ENCODE results near the gene WDFY3. TPM values are rescaled to one million over a fixed set of nuclear protein-coding genes. Genes with fewer than 3 reads are reported as not detected.

WDFY3 gene
- total RNA-seq, 5 donors from 2014 or later (not counting 1 experiment from before 2014, with no cell fraction given) = 0.47 to 1.3 (median 0.68) TPM

GRCh38 chr4:84892950-84893349, 73.5 kb downstream of the WDFY3 start:
- Histone ChIP-seq H3K4me1 (ENCODE audit: control insufficient read depth in 1 of 2, extremely low read depth in 1 of 2, insufficient read depth in 2 of 2, low read length in 2 of 2) (no peaks in the 10 kb centered on the region), H3K27ac (ENCODE audit: low read length) (no peak overlapping the region), H3K36me3 (ENCODE audit: control insufficient read depth in 2 of 2, extremely low read depth in 1 of 2, insufficient read depth in 1 of 2, low read length in 1 of 2) (no peaks in the 10 kb centered on the region), H3K9me3 (no peaks in the 10 kb centered on the region), H3K4me3 (ENCODE audit: control insufficient read depth in 1 of 2, extremely low read depth in 1 of 2, low read length in 1 of 2) (no peak overlapping the region), H3K27me3 (replicated peaks in 1 of 2; ENCODE audit: control insufficient read depth in 2 of 2, extremely low read depth in 1 of 2, insufficient read depth in 2 of 2, low read length in 1 of 2) (no peaks in the 10 kb centered on the region)
- CTCF ChIA-PET = no interaction called here
- H3K27me3 Mint-ChIP-seq = no peaks in the 10 kb centered on the region
- no peak overlapping the region for H3K27ac Mint-ChIP-seq
- no peak overlapping the region for H3K4me3 Mint-ChIP-seq
- 67% methylated on average over 1 of the region's 1 CpG for whole genome bisulfite sequencing (ENCODE audit: insufficient coverage)
- POLR2A ChIA-PET = no interaction called here
- no peaks in the 10 kb centered on the region for H3K4me1 Mint-ChIP-seq
- DNase-seq (no peak), ATAC-seq (replicated peaks in 1 of 4) (no peak)
- H3K9me3 Mint-ChIP-seq = no peaks in the 10 kb centered on the region
- no peaks in the 10 kb centered on the region for H3K36me3 Mint-ChIP-seq

GRCh38 chr4:84887824-84888223, 78.7 kb downstream of the WDFY3 start:
- Histone ChIP-seq H3K4me3 (ENCODE audit: control insufficient read depth in 1 of 2, extremely low read depth in 1 of 2, low read length in 1 of 2) (no peak overlapping the region), H3K9me3 (no peaks in the 10 kb centered on the region), H3K27me3 (replicated peaks in 1 of 2; ENCODE audit: control insufficient read depth in 2 of 2, extremely low read depth in 1 of 2, insufficient read depth in 2 of 2, low read length in 1 of 2) (no peaks in the 10 kb centered on the region), H3K4me1 (ENCODE audit: control insufficient read depth in 1 of 2, extremely low read depth in 1 of 2, insufficient read depth in 2 of 2, low read length in 2 of 2) (no peaks in the 10 kb centered on the region), H3K36me3 (ENCODE audit: control insufficient read depth in 2 of 2, extremely low read depth in 1 of 2, insufficient read depth in 1 of 2, low read length in 1 of 2) (no peaks in the 10 kb centered on the region), H3K27ac (ENCODE audit: low read length) (no peak overlapping the region)
- DNase-seq (no peak), ATAC-seq (replicated peaks in 1 of 4) (no peak)
- CTCF ChIA-PET = no interaction called here
- Mint-ChIP-seq H3K27ac (no peak overlapping the region), H3K4me3 (no peak overlapping the region), H3K4me1 (no peaks in the 10 kb centered on the region), H3K36me3 (no peaks in the 10 kb centered on the region), H3K9me3 (peaks cover 0 to 4% (median 0%) of the 10 kb centered on the region in 3 donors), H3K27me3 (no peaks in the 10 kb centered on the region)
- POLR2A ChIA-PET = no interaction called here
- no CpG with 5 or more reads among the region's 2 CpGs for WGBS (ENCODE audit: insufficient coverage)

GRCh38 chr4:84879651-84880200, 86.8 kb downstream of the WDFY3 start:
- H3K27ac ChIP-seq (ENCODE audit: low read length) = no peak overlapping the region
- H3K27me3 Mint-ChIP-seq = no peaks in the 10 kb centered on the region
- no peaks in the 10 kb centered on the region for H3K36me3 Mint-ChIP-seq
- H3K9me3 ChIP-seq = no peaks in the 10 kb centered on the region
- H3K4me1 Mint-ChIP-seq = no peaks in the 10 kb centered on the region
- H3K4me3 ChIP-seq (ENCODE audit: control insufficient read depth in 1 of 2, extremely low read depth in 1 of 2, low read length in 1 of 2) = no peak overlapping the region
- H3K36me3 ChIP-seq (ENCODE audit: control insufficient read depth in 2 of 2, extremely low read depth in 1 of 2, insufficient read depth in 1 of 2, low read length in 1 of 2) = no peaks in the 10 kb centered on the region
- no peaks in the 10 kb centered on the region for H3K27me3 ChIP-seq (replicated peaks in 1 of 2; ENCODE audit: control insufficient read depth in 2 of 2, extremely low read depth in 1 of 2, insufficient read depth in 2 of 2, low read length in 1 of 2)
- no CpG with 5 or more reads among the region's 4 CpGs for WGBS (ENCODE audit: insufficient coverage)
- DNase-seq (no peak), ATAC-seq (replicated peaks in 1 of 4) (no peak)
- no peak overlapping the region for H3K27ac Mint-ChIP-seq
- H3K9me3 Mint-ChIP-seq = no peaks in the 10 kb centered on the region
- H3K4me3 Mint-ChIP-seq = no peak overlapping the region
- POLR2A ChIA-PET = no interaction called here
- CTCF ChIA-PET = no interaction called here
- no peaks in the 10 kb centered on the region for H3K4me1 ChIP-seq (ENCODE audit: control insufficient read depth in 1 of 2, extremely low read depth in 1 of 2, insufficient read depth in 2 of 2, low read length in 2 of 2)

GRCh38 chr4:84878546-84878945, 87.9 kb downstream of the WDFY3 start:
- ATAC-seq (replicated peaks in 1 of 4) = no peak
- H3K27ac Mint-ChIP-seq = no peak overlapping the region

GRCh38 chr4:84878090-84878489, 88.4 kb downstream of the WDFY3 start:
- Mint-ChIP-seq H3K4me1 (no peaks in the 10 kb centered on the region), H3K27me3 (no peaks in the 10 kb centered on the region), H3K9me3 (peaks cover 0 to 4% (median 0%) of the 10 kb centered on the region in 3 donors), H3K27ac (no peak overlapping the region), H3K36me3 (no peaks in the 10 kb centered on the region), H3K4me3 (no peak overlapping the region)
- H3K27me3 ChIP-seq (replicated peaks in 1 of 2; ENCODE audit: control insufficient read depth in 2 of 2, extremely low read depth in 1 of 2, insufficient read depth in 2 of 2, low read length in 1 of 2) = no peaks in the 10 kb centered on the region
- H3K9me3 ChIP-seq = no peaks in the 10 kb centered on the region
- H3K4me1 ChIP-seq (ENCODE audit: control insufficient read depth in 1 of 2, extremely low read depth in 1 of 2, insufficient read depth in 2 of 2, low read length in 2 of 2) = no peaks in the 10 kb centered on the region
- H3K36me3 ChIP-seq (ENCODE audit: control insufficient read depth in 2 of 2, extremely low read depth in 1 of 2, insufficient read depth in 1 of 2, low read length in 1 of 2) = no peaks in the 10 kb centered on the region
- DNase-seq = no peak
- no peak overlapping the region for H3K4me3 ChIP-seq (ENCODE audit: control insufficient read depth in 1 of 2, extremely low read depth in 1 of 2, low read length in 1 of 2)
- no peak for ATAC-seq (replicated peaks in 1 of 4)
- ChIA-PET POLR2A (no interaction called here), CTCF (no interaction called here)
- no CpG with 5 or more reads among the region's 1 CpG for WGBS (ENCODE audit: insufficient coverage)
- H3K27ac ChIP-seq (ENCODE audit: low read length) = no peak overlapping the region

More at GRCh38 chr4:84878546-84878945, 87.9 kb downstream of the WDFY3 start:
- H3K27me3 Mint-ChIP-seq = no peaks in the 10 kb centered on the region
- Histone ChIP-seq H3K9me3 (no peaks in the 10 kb centered on the region), H3K36me3 (ENCODE audit: control insufficient read depth in 2 of 2, extremely low read depth in 1 of 2, insufficient read depth in 1 of 2, low read length in 1 of 2) (no peaks in the 10 kb centered on the region), H3K4me1 (ENCODE audit: control insufficient read depth in 1 of 2, extremely low read depth in 1 of 2, insufficient read depth in 2 of 2, low read length in 2 of 2) (no peaks in the 10 kb centered on the region), H3K4me3 (ENCODE audit: control insufficient read depth in 1 of 2, extremely low read depth in 1 of 2, low read length in 1 of 2) (no peak overlapping the region), H3K27me3 (replicated peaks in 1 of 2; ENCODE audit: control insufficient read depth in 2 of 2, extremely low read depth in 1 of 2, insufficient read depth in 2 of 2, low read length in 1 of 2) (no peaks in the 10 kb centered on the region), H3K27ac (ENCODE audit: low read length) (no peak overlapping the region)
- CTCF ChIA-PET = no interaction called here
- no peak overlapping the region for H3K4me3 Mint-ChIP-seq
- peaks cover 0 to 4% (median 0%) of the 10 kb centered on the region in 3 donors for H3K9me3 Mint-ChIP-seq
- DNase-seq = no peak
- H3K4me1 Mint-ChIP-seq = no peaks in the 10 kb centered on the region
- 83% methylated on average over 2 of the region's 3 CpGs for WGBS (ENCODE audit: insufficient coverage)
- no peaks in the 10 kb centered on the region for H3K36me3 Mint-ChIP-seq
- POLR2A ChIA-PET = no interaction called here

- H3K36me3 Mint-ChIP-seq = no peaks in the 10 kb centered on the region
- Histone ChIP-seq H3K4me3 (ENCODE audit: control insufficient read depth in 1 of 2, extremely low read depth in 1 of 2, low read length in 1 of 2) (no peak overlapping the region), H3K4me1 (ENCODE audit: control insufficient read depth in 1 of 2, extremely low read depth in 1 of 2, insufficient read depth in 2 of 2, low read length in 2 of 2) (no peaks in the 10 kb centered on the region), H3K27me3 (replicated peaks in 1 of 2; ENCODE audit: control insufficient read depth in 2 of 2, extremely low read depth in 1 of 2, insufficient read depth in 2 of 2, low read length in 1 of 2) (no peaks in the 10 kb centered on the region), H3K9me3 (no peaks in the 10 kb centered on the region), H3K36me3 (ENCODE audit: control insufficient read depth in 2 of 2, extremely low read depth in 1 of 2, insufficient read depth in 1 of 2, low read length in 1 of 2) (no peaks in the 10 kb centered on the region), H3K27ac (ENCODE audit: low read length) (no peak overlapping the region)
- ChIA-PET CTCF (interaction anchor here in 1 of 2 donors (0.7 kb wide), 1 partner anchor 109 kb away, joined by 3 read pairs; no protein-coding TSS in a partner anchor), POLR2A (no interaction called here)
- 75% methylated on average over 4 of the region's 5 CpGs for whole genome bisulfite sequencing (ENCODE audit: insufficient coverage)
- no peak overlapping the region for H3K4me3 Mint-ChIP-seq
- H3K27ac Mint-ChIP-seq = no peak overlapping the region
- DNase-seq = no peak
- ATAC-seq (replicated peaks in 1 of 4) = no peak
- peaks cover 0 to 4% (median 0%) of the 10 kb centered on the region in 3 donors for H3K9me3 Mint-ChIP-seq
- no peaks in the 10 kb centered on the region for H3K27me3 Mint-ChIP-seq
- H3K4me1 Mint-ChIP-seq = no peaks in the 10 kb centered on the region
These were observed 89.2 kb downstream of the WDFY3 start for GRCh38 chr4:84877051-84877833.

All from T-cell (primary cell).